IMR-90 (cell line): ENCODE data around the gene OR6B3.

ENCODE experiments used
- BHLHE40 ChIP-seq: fragments of 150-350 bp; IDR thresholded peaks from 2 replicates; pipeline ENCODE4 v1.6.1; 2016; ENCODE audit warnings: mild to moderate bottlenecking, low read depth, low read length
- CTCF ChIP-seq: conservative IDR thresholded peaks from 2 replicates; pipeline ENCODE4 v1.5.1; 2012; ENCODE audit warnings: mild to moderate bottlenecking, low read depth, low read length, improper control_type of control experiment
- MAFK ChIP-seq: IDR thresholded peaks from 2 replicates; pipeline ENCODE4 v1.6.1; 2012; ENCODE audit warnings: low read depth, low read length, improper control_type of control experiment
- MAZ ChIP-seq: IDR thresholded peaks from 2 replicates; pipeline ENCODE4 v1.6.1; 2012; ENCODE audit warnings: low read depth, mild to moderate bottlenecking, low read length, improper control_type of control experiment, moderate library complexity, borderline replicate concordance
- MXI1 ChIP-seq: IDR thresholded peaks from 2 replicates; pipeline ENCODE4 v1.6.1; 2012; ENCODE audit warnings: low read depth, mild to moderate bottlenecking, low read length, moderate library complexity, borderline replicate concordance
- POLR2A ChIP-seq: IDR thresholded peaks from 2 replicates; pipeline ENCODE4 v1.6.1; 2012; ENCODE audit warnings: mild to moderate bottlenecking, low read depth, low read length
- RAD21 ChIP-seq: IDR thresholded peaks from 2 replicates; pipeline ENCODE4 v1.6.1; 2012; ENCODE audit warnings: low read length, improper control_type of control experiment
- SMC3 ChIP-seq: fragments of 150-350 bp; IDR thresholded peaks from 2 replicates; pipeline ENCODE4 v1.6.1; 2016; ENCODE audit warnings: low read depth, mild to moderate bottlenecking, antibody characterized with exemption, low read length, moderate library complexity

DNA sequence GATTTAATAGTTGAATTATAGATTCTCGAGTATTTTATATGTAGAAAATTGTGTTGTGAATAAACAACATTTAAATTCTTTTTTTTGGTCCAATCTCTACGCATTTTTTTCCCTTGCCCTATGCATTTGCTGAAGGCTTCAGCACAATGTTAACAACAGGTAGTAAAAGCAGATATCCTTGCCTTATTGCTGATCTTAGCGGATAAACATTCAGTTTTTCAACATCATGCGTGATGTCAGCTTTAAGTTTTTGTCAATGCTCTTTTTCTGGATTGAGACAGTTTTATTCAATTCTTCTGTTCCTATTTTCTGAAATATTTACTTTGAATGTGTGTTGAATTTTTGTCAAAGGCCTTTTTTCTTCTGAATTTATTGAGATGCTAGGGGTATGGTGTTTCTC, 11.6 kb upstream of the OR6B3 start:
- TF ChIP-seq RAD21, result no peak
- TF ChIP-seq CTCF, result no peak
- no peak for TF ChIP-seq POLR2A
- no peak for TF ChIP-seq BHLHE40
- TF ChIP-seq MAFK, result no peak
- no peak for TF ChIP-seq SMC3
- TF ChIP-seq MAZ, result no peak
- TF ChIP-seq MXI1, result no peak
